ENCODE data around the gene DENND2D.

GRCh38 chr1:111209622-111210021 lies 9.2 kb upstream of the DENND2D start:
- no peak for TF ChIP-seq CTCF (optimal IDR thresholded peaks at IDR 0.05 in 1 of 3, IDR thresholded peaks at IDR 0.05 in 1 of 3, conservative IDR thresholded peaks at IDR 0.05 in 1 of 3; ENCODE audit: extremely low read depth in 1 of 3, insufficient read depth in 2 of 3, low read length in 3 of 3)
- TF ChIP-seq EZH2 (IDR thresholded peaks at IDR 0.05; ENCODE audit: low read length), result no peak
